Stimulated activated naive CD8-positive, alpha-beta T cell treated with anti-CD3 and anti-CD28 coated beads, Interleukin-15, amount 100 ng/mL, for 72 hours (primary cell): ENCODE data around the gene PLEKHG4B.
"Not testable (repeated sequence)": the region's sequence is repeated elsewhere in the genome, so short reads cannot be mapped to it uniquely, and the experiment has no call there.

ENCODE experiments used
- ATAC-seq: fragments of 150-1000 bp; cut with Tn5 transposase; 2 replicates; pipeline ENCODE4 v1.10.0; 2021; ENCODE audit warnings: mild to moderate bottlenecking, moderate library complexity
- DNase-seq, 2 donors: peaks; one replicate each; pipeline ENCODE4 v3.0.0; 2021 to 2022
- H3K27ac Mint-ChIP-seq, 2 donors: one replicate each; pipeline ENCODE4 v1.8.0; 2022; ENCODE audit warnings: mild to moderate bottlenecking in 2 of 2, mixed read lengths in 2 of 2, moderate library complexity in 2 of 2
- H3K27me3 Mint-ChIP-seq: one replicate; pipeline ENCODE4 v1.8.0; 2022; ENCODE audit warnings: mixed read lengths
- H3K4me1 Mint-ChIP-seq: one replicate; pipeline ENCODE4 v1.8.0; 2022; ENCODE audit warnings: mild to moderate bottlenecking, mixed read lengths
- H3K4me3 Mint-ChIP-seq, 2 donors: one replicate each; pipeline ENCODE4 v1.8.0; 2022; ENCODE audit warnings: mild to moderate bottlenecking in 2 of 2, mixed read lengths in 2 of 2, moderate library complexity in 1 of 2
- H3K9me3 Mint-ChIP-seq, 2 donors: one replicate each; pipeline ENCODE4 v1.8.0; 2022; ENCODE audit warnings: mixed read lengths in 2 of 2

PLEKHG4B gene

GRCh38 chr5:196350-196749, 104.4 kb downstream of the PLEKHG4B start:
- ATAC-seq = peak; percentile 68
- H3K27ac Mint-ChIP-seq = no peak overlapping the region
- H3K9me3 Mint-ChIP-seq = no peaks in the 10 kb centered on the region

GRCh38 chr5:197031-197430, 105.1 kb downstream of the PLEKHG4B start:
- not testable (repeated sequence) for H3K27ac Mint-ChIP-seq, H3K9me3 Mint-ChIP-seq, ATAC-seq, H3K4me1 Mint-ChIP-seq, H3K4me3 Mint-ChIP-seq, DNase-seq, H3K27me3 Mint-ChIP-seq

More at GRCh38 chr5:196350-196749, 104.4 kb downstream of the PLEKHG4B start:
- Mint-ChIP-seq H3K27me3 (no peaks in the 10 kb centered on the region), H3K4me1 (peaks cover 7% of the 10 kb centered on the region), H3K4me3 (no peak overlapping the region)
- no peak for DNase-seq

DNA sequence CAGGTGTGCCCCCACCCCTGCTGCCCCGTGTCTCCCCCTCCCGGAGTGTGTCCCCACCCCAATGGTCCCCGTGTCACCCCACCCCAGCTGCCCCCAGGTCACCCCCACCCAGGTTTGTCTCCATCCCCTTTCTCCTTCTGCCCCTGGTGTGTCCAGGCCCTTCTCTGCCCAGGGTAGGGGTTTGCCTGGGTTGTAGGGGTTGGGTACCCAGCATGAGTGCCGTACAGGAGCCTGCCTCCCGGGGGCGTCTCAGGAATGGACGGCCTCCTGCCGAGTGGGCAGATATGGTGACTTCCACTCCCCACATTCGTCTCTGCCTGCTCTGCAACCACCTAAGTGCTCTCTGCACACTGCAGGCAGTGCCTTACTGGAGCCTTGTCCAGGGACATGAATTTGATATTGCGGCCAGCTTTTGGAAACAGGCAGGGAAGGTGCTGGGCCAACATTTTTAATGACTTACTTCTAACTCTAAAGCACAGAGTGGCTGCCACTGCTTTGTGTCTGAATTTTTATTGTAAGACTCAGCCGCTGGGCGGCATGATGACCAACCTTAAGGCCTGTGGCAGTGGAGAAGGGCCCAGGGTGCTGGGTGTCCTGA, 106.0 kb downstream of the PLEKHG4B start:
- ATAC-seq = no peak
- no peak for DNase-seq
- Mint-ChIP-seq H3K9me3 (no peaks in the 10 kb centered on the region), H3K4me1 (peaks cover 7% of the 10 kb centered on the region), H3K27ac (no peak overlapping the region), H3K4me3 (no peak overlapping the region), H3K27me3 (no peaks in the 10 kb centered on the region)

DNA sequence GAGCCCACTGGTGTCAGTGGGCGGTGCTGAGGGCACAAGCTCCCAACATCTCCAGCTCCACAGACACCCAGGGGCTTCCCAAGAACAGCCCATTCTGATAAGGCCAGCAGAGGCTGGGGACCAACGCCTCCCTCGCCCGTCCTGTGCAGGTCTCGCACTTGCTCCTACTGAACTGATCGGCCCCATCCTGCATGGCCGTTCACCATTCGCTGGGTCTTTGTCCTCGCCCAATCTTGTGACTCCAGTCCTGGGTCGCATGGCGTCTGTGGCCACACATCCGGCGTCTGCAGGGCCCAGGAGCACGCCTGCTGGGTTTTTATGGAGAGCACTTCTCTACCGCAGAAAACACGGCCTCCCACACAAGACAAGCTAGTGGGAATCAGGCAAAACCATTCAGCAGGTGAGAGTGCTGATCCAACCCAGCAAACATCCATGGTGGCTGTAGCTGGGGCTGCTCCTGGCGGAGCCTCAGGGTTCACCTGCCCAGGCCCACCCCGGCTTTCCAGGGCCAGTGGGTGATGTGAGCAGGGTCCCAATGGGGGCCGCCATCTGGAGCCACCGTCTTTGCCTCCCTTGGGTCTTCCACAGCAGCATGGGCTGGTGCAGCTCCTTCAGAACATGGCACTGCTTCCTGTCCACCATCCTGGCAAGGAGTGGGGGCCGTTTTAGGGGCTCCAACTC, 106.7 kb downstream of the PLEKHG4B start:
- DNase-seq = no peak
- Mint-ChIP-seq H3K9me3 (no peaks in the 10 kb centered on the region), H3K4me3 (no peak overlapping the region)

DNA sequence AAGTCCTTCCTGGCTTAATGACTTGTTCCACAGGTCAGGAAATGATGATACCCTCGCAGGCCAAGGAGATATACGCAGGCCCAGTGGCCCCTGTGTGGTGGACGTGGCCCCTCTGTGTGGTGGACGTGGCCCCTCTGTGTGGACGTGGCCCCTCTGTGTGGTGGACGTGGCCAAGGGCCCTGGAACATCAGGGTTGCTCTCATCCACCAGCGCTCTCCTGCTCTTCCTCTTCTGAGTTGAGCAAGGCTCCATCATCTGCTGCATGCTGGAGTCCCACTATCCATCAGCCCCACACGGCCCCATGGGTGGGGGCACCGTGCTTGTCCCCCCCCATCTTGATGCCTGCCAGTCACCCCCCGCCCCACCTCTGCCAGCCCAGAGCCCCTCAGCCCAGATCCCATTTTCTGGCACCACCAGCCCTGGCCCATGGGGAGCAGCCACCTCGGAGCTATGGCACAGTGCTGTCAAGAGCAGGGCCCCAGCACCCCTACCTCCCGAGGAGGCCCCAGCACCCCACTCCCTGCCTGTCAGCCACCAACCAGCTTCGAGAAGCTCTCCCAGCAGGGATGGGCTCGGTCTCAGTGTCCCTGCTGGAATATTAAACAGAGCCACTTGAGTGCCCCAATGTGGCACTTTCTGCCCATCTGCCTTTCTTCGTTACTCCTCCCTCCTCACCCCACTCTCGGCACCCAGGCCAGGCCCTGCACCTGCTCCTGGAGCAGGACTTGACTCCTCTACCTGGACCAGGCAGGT, 107.4 kb downstream of the PLEKHG4B start:
- DNase-seq = no peak
- Mint-ChIP-seq H3K9me3 (no peaks in the 10 kb centered on the region), H3K4me3 (no peak overlapping the region), H3K4me1 (peaks cover 7% of the 10 kb centered on the region), H3K27ac (peak overlapping the region in 1 of 2 donors; percentile 27), H3K27me3 (no peaks in the 10 kb centered on the region)
- ATAC-seq = no peak

More for the DNA sequence above, 106.7 kb downstream of the PLEKHG4B start:
- peaks cover 7% of the 10 kb centered on the region for H3K4me1 Mint-ChIP-seq
- ATAC-seq = no peak
- peak overlapping the region in 1 of 2 donors; percentile 48 for H3K27ac Mint-ChIP-seq
- no peaks in the 10 kb centered on the region for H3K27me3 Mint-ChIP-seq

GRCh38 chr5:199950-200645, 108.1 kb downstream of the PLEKHG4B start:
- no peak for ATAC-seq
- H3K27me3 Mint-ChIP-seq = no peaks in the 10 kb centered on the region
- H3K4me1 Mint-ChIP-seq = peaks cover 7% of the 10 kb centered on the region
- H3K27ac Mint-ChIP-seq = peak overlapping the region in 1 of 2 donors; percentile 54
- DNase-seq = no peak
- no peaks in the 10 kb centered on the region for H3K9me3 Mint-ChIP-seq
- H3K4me3 Mint-ChIP-seq = no peak overlapping the region

DNA sequence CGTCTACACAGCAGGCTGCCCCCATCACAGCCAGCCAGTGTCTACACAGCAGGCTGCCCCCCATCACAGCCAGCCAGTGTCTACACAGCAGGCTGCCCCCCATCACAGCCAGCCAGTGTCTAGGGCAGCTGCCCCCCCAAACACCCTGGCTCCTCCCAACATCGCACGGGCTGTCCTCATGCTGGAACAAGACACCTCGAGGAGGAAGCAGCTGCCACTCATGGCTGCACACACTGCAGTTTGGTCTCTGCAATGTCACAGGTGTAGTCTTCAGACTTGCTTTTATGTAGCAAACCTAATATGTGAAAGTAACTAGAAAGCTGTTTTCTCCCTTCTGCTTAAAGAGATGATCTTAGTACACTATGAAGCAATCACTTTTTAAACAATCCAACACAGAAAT, 109.0 kb downstream of the PLEKHG4B start:
- no peaks in the 10 kb centered on the region for H3K27me3 Mint-ChIP-seq
- no peak for DNase-seq
- ATAC-seq = no peak
- H3K27ac Mint-ChIP-seq = no peak overlapping the region
- no peak overlapping the region for H3K4me3 Mint-ChIP-seq
- no peaks in the 10 kb centered on the region for H3K4me1 Mint-ChIP-seq
- H3K9me3 Mint-ChIP-seq = no peaks in the 10 kb centered on the region

- DNase-seq (no peak), ATAC-seq (no peak)
- no peaks in the 10 kb centered on the region for H3K4me1 Mint-ChIP-seq
- H3K27ac Mint-ChIP-seq = peak overlapping the region in 1 of 2 donors; percentile 78
- H3K9me3 Mint-ChIP-seq = no peaks in the 10 kb centered on the region
- no peak overlapping the region for H3K4me3 Mint-ChIP-seq
- no peaks in the 10 kb centered on the region for H3K27me3 Mint-ChIP-seq
Observed at GRCh38 chr5:201672-202071, 109.7 kb downstream of the PLEKHG4B start.

- H3K27ac Mint-ChIP-seq = no peak overlapping the region
- no peaks in the 10 kb centered on the region for H3K9me3 Mint-ChIP-seq
- H3K4me3 Mint-ChIP-seq = no peak overlapping the region
- H3K27me3 Mint-ChIP-seq = no peaks in the 10 kb centered on the region
- no peak for DNase-seq
- ATAC-seq = no peak
- peaks cover 11% of the 10 kb centered on the region for H3K4me1 Mint-ChIP-seq
Observed at GRCh38 chr5:203246-203930, 111.4 kb downstream of the PLEKHG4B start.

GRCh38 chr5:204001-204400, 112.0 kb downstream of the PLEKHG4B start:
- H3K4me3 Mint-ChIP-seq = no peak overlapping the region
- DNase-seq (no peak), ATAC-seq (no peak)
- no peaks in the 10 kb centered on the region for H3K27me3 Mint-ChIP-seq
- no peak overlapping the region for H3K27ac Mint-ChIP-seq
- H3K4me1 Mint-ChIP-seq = peaks cover 11% of the 10 kb centered on the region
- H3K9me3 Mint-ChIP-seq = no peaks in the 10 kb centered on the region

GRCh38 chr5:204462-204861, 112.5 kb downstream of the PLEKHG4B start:
- Mint-ChIP-seq H3K27me3 (no peaks in the 10 kb centered on the region), H3K27ac (no peak overlapping the region), H3K4me3 (no peak overlapping the region), H3K4me1 (peaks cover 13% of the 10 kb centered on the region), H3K9me3 (no peaks in the 10 kb centered on the region)
- ATAC-seq (no peak), DNase-seq (no peak)

DNA sequence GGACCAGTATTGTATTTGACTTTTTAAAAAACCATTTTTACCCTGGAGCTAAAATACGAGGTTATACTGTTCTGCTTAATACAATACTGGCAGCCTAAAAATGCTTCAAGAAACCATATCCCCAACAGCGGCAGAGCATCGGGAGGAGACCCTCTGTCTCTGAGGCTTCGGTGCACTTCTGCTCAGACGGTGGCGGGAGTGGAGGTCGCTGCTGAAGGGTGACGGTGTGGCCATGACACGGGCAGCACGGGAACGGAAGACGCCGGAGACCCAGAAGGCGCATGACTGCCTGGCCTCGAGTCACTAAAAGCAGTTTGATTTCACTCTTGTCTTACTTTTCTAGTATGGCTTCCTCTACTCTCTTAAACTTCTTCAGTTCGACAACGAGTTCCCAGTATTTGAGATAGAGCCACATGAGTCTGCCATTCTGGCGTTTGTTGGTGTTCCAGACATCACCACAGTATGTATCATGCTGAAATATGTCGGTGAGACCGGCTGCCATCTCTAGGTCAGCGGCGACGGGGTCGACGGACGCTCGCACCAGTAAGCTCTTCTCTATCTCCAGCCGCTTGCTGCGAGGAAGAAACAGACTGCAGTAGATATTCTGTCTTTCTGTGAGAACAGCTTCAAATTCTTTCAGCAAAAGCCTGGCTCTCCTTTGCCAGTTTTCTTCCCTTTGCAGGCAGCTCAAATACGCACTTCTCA, 113.2 kb downstream of the PLEKHG4B start:
- Mint-ChIP-seq H3K4me1 (peaks cover 19% of the 10 kb centered on the region), H3K27ac (no peak overlapping the region), H3K4me3 (no peak overlapping the region), H3K27me3 (no peaks in the 10 kb centered on the region), H3K9me3 (no peaks in the 10 kb centered on the region)
- no peak for DNase-seq
- ATAC-seq = no peak

- H3K4me3 Mint-ChIP-seq = no peak overlapping the region
- H3K27ac Mint-ChIP-seq = no peak overlapping the region
- ATAC-seq (no peak), DNase-seq (no peak)
- H3K27me3 Mint-ChIP-seq = no peaks in the 10 kb centered on the region
- H3K9me3 Mint-ChIP-seq = no peaks in the 10 kb centered on the region
- peaks cover 25% of the 10 kb centered on the region for H3K4me1 Mint-ChIP-seq
Observed at GRCh38 chr5:206406-206805, 114.4 kb downstream of the PLEKHG4B start.

DNA sequence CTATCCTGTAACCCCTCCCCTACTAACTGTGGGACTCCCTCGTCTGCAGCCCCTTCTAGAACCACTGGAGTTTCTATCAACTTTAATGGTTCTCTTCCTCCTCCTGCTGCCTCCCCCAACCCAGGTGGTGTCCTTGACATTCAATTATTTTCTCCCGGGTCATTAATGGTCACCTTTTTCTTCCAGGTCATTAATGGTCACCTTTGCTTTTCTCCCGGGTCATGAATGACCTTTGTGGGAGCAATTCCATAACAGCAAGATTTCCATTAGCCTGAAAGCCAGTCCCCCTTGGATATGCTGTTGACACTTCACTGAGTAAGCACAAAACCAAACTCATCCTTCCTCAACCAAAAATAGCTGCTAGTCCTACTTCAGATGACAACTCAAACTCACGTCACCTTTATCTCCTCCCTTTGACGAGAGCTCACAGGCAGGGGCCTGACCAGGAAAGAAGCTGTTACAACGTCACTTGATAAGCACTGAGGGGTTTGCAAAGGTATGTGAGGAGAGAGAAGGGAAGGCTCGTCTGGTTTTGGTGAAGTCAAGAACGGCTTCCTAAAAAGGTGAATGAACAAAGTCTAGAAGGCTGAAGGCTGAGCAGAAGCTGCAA, 115.1 kb downstream of the PLEKHG4B start:
- Mint-ChIP-seq H3K4me1 (peaks cover 25% of the 10 kb centered on the region), H3K4me3 (no peak overlapping the region), H3K9me3 (no peaks in the 10 kb centered on the region), H3K27me3 (no peaks in the 10 kb centered on the region), H3K27ac (peak overlapping the region; percentile 51 to 73)
- no peak for DNase-seq
- ATAC-seq = no peak
